GM12801 (cell line): ENCODE results near the gene CEP55.

Experiments used
- CTCF ChIP-seq: IDR thresholded peaks from one replicate; pipeline ENCODE4 v1.5.1; 2011; ENCODE audit warnings: control low read depth; ENCODE audit not compliant: insufficient read length; ENCODE audit errors: extremely low read depth

CEP55 gene

DNA sequence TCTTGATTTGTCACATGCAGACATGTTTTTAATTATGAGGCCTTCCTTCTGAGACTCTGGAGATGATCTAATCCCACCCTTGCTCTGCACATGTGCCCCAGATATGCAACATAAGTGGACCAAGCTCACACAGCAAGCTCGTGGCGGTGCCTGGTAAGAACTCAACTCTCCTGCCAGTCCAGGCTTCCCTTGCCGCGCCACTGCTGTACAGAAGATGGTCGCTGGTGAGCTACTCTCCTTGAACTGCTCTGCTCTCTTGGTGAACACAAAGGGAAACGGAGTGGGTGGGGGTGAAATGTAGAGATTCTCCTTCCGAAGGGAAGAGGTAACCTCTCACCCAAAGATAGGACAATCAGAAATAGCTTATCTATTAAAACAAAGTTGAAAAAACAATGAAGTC, 39.9 kb upstream of the CEP55 start:
- TF ChIP-seq CTCF, result no peak

- TF ChIP-seq CTCF, result no peak
These were observed 38.9 kb upstream of the CEP55 start for GRCh38 chr10:93457511-93457910.

- TF ChIP-seq CTCF, result no peak
These were observed 37.6 kb upstream of the CEP55 start for GRCh38 chr10:93458821-93459257.

DNA sequence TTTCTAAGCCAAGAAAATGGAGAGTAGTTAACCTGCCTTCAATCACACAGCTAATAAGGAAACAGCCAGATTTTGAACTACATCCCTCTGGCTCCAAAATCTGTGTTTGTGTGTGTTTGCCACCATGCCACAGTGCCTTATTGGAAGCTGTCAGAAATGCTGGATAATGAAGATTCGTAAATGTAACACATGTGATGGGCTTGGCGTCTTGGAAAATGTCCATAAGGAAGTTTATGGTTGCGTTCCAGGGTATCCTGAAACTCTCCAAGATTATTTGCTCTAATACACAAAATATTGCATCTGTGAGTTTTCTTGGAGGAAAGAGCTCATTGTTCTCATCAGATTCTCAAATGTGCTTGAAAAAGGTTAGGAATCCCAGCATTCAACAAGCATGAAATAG, 36.9 kb upstream of the CEP55 start:
- no peak for TF ChIP-seq CTCF

GRCh38 chr10:93461109-93461806, 35.2 kb upstream of the CEP55 start:
- TF ChIP-seq CTCF, result no peak

DNA sequence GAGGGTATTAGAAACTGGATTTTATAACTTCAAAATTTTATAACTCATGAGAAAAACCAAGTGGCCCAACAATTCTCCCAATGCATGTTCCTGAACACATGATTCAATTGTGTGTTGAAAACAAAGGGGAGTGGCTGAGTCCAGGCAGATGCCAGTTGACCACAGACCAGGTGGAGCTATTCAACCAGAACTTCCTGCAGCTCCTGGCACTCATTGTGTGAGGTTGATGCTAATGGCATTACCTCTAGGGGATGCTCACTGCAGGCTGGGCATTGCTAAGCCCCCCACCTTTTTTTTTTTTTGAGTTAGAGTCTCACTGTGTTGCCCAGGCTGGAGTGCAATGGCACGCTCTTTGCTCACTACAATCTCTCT, 34.6 kb upstream of the CEP55 start:
- no peak for TF ChIP-seq CTCF

DNA sequence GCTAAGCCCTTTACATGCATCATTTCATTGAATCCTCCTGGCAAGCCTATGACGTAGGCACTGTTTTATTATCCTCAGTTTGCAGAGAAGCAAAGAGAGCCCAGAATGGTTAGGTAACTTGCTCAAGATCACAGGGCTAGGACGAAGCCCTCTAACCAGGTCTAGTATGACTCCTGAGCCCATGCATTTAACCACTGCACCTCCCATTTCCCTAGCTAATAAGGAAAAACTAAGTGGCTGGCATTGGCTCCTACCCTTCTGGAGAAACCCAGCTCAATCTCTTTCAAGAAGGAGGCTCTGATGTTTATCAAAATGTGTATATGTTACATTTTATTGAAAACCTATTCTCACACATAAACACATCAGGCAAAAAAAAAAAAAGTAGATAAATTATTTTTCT, 34.0 kb upstream of the CEP55 start:
- no peak for TF ChIP-seq CTCF

GRCh38 chr10:93462881-93463280, 33.5 kb upstream of the CEP55 start:
- no peak for TF ChIP-seq CTCF
